Measurements from ENCODE around the gene RBBP8NL. TPM values are rescaled to one million over a fixed set of nuclear protein-coding genes. Genes with fewer than 3 reads are reported as not detected.
"Not testable (repeated sequence)": the region's sequence is repeated elsewhere in the genome, so short reads cannot be mapped to it uniquely, and the experiment has no call there.

Gene RBBP8NL
- total RNA-seq, 2 donors from 2014 or later = not detected

DNA sequence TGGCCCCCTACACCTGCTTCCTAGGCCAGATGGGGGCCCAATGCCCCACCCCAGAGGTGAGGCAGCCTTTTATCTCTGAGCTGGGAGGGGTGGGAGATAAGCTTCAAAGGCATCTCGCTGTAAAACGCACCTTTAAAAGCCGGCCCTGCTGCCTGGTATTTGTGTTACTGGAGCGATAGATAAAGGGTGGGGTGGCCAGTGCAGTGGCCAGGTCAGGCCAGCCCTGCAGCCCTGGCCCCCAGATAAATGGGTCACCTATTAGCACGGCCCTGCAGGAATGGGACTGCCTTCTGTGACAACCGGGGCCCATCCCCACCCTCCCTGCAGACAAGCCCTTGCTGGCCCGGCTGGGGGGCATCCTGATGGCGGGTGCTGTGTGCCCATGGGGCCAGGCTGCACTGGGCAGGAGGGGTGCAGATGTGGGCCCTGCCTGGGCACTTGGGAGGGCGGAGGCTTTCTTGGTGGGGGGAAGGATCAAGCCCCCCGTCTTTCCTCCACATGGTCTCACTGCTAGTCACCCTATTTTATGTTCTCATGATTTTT is 3.0 kb upstream of the RBBP8NL start:
- Mint-ChIP-seq H3K9me3 (no peaks in the 10 kb centered on the region), H3K27ac (no peak overlapping the region), H3K36me3 (no peaks in the 10 kb centered on the region)
- no peak for ATAC-seq
- DNase-seq (ENCODE audit: low spot score in 2 of 2) = no peak

- Mint-ChIP-seq H3K9me3 (no peaks in the 10 kb centered on the region), H3K36me3 (no peaks in the 10 kb centered on the region), H3K27ac (no peak overlapping the region)
- no peak for ATAC-seq
- no peak for DNase-seq (ENCODE audit: low spot score in 2 of 2)
Observed at GRCh38 chr20:62429455-62430310, 2.3 kb upstream of the RBBP8NL start.

DNA sequence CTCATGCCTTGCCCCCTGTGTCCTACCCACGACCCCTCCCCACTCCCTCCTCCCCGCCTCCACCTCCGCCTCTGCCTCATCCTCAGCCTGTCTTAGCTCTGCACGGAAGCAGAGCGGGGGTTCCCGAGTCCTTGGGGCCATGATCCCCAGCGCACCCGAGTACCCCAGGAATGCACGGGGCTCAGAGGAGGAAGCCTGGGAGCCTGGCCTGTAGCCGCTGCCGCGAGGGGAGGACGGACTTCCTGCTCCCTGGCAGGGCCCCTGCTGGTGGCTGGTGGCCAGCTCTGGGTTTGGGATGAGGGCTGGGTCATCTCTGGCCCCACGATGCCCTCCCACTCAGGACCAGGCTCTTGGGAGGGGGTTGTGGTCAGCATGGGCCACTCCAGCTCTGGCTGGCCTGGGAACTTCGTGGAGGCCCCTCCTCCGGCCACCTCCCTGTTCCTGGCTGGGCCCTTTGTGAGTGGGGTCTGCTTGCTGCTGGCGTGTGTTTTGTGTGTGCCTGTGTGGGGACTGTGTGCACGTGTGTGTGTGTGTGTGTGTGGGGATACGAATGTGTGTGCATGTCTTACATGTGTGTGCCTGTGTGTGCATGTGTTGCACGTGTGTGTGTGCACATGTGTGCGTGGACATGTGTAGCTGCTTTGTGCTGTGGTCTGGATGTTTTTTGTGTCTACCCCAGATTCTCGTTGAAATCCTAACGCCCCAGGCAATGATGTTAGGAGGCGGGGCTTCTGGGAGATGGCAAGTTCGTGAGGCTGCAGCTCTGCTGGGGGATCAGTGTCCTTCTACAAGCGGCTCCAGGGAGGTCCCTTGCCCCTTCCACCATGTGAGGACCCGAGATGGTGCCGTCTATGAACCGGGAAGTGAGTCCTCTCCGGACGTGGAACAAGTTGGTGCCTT is 1.3 kb upstream of the RBBP8NL start:
- H3K27ac Mint-ChIP-seq = no peak overlapping the region
- no peak for ATAC-seq
- H3K9me3 Mint-ChIP-seq = no peaks in the 10 kb centered on the region
- no peak for DNase-seq (ENCODE audit: low spot score in 2 of 2)
- H3K36me3 Mint-ChIP-seq = no peaks in the 10 kb centered on the region

- no peaks in the 10 kb centered on the region for H3K9me3 Mint-ChIP-seq
- no peaks in the 10 kb centered on the region for H3K36me3 Mint-ChIP-seq
- no peak overlapping the region for H3K27ac Mint-ChIP-seq
- DNase-seq (ENCODE audit: low spot score in 2 of 2) (no peak), ATAC-seq (no peak)
Observed at GRCh38 chr20:62428002-62428372, 648 bp upstream of the RBBP8NL start.

GRCh38 chr20:62426699-62427131 is 624 bp downstream of the RBBP8NL start:
- Mint-ChIP-seq H3K36me3 (no peaks in the 10 kb centered on the region), H3K9me3 (no peaks in the 10 kb centered on the region), H3K27ac (no peak overlapping the region)
- DNase-seq (ENCODE audit: low spot score in 2 of 2) (no peak), ATAC-seq (no peak)

GRCh38 chr20:62426059-62426348 is 1.3 kb downstream of the RBBP8NL start:
- not testable (repeated sequence) for ATAC-seq; DNase-seq (ENCODE audit: low spot score in 2 of 2); H3K36me3 Mint-ChIP-seq; H3K9me3 Mint-ChIP-seq; H3K27ac Mint-ChIP-seq

- DNase-seq (ENCODE audit: low spot score in 2 of 2) (no peak), ATAC-seq (no peak)
- Mint-ChIP-seq H3K36me3 (no peaks in the 10 kb centered on the region), H3K27ac (no peak overlapping the region), H3K9me3 (no peaks in the 10 kb centered on the region)
Observed at GRCh38 chr20:62425281-62426058, 1.9 kb downstream of the RBBP8NL start.

DNA sequence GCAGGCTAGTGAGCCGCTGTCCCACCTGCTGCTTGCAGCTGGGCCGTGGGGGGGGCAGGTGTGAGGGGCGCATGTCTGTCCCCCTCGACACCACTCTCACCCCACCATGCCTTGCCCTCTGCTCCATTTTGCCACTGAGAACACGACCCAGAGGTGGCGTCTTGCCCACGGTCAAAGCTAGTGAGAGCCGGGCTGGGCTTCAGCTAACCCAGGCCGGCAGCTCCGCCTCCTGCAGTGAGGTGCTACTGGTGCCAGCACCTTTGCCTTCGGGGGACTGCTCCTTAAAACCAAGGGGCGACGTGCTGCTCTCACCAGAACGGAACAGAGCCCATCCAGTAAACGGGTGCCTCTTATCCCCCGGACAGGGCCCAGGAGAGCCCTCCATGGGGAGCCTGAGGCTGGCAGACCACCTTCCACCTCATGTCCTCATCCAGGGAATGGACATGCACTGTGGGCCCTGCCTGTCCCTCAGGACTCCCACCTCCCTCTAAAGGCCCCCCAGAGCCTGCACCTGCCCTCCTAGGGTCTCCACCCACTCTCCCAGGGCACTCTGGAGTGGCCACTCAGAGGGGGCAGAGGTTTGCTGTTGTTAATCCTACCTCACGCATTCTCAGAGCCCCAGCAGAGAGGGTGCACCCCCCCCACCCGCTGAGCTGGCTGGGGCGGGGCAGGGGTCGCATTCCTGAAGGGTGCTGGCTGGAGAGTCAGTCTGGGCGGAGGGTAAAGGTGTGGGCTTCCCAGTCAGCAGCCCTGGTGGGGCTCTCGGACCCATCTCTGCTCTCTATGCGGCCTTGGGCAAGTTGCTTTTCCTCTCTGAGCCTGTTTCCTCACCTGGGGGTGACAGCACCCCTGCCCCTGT is 2.9 kb downstream of the RBBP8NL start:
- H3K36me3 Mint-ChIP-seq = no peaks in the 10 kb centered on the region
- ATAC-seq (no peak), DNase-seq (ENCODE audit: low spot score in 2 of 2) (no peak)
- no peaks in the 10 kb centered on the region for H3K9me3 Mint-ChIP-seq
- no peak overlapping the region for H3K27ac Mint-ChIP-seq

DNA sequence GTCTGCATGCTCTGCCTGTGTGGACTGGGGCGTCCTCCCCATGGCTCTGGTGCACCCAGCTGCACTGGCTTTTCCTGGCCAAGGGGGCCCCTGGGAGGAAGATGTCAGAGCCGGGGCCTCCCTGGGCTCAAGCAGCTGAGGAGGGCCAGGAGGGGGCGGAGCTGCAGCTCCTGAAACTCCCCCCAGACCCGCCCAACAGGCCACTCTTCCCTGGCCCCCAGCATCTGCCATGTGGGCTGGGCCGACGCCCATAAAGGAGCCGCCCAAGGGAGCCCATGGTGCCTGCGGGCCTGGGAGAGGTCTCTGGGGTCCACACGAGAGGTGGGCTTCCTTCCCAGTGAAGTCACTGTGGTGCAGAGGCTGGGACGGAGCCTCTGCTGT is 4.0 kb downstream of the RBBP8NL start:
- Mint-ChIP-seq H3K9me3 (no peaks in the 10 kb centered on the region), H3K36me3 (no peaks in the 10 kb centered on the region), H3K27ac (no peak overlapping the region)
- ATAC-seq (no peak), DNase-seq (ENCODE audit: low spot score in 2 of 2) (no peak)

- no peaks in the 10 kb centered on the region for H3K9me3 Mint-ChIP-seq
- no peak for DNase-seq (ENCODE audit: low spot score in 2 of 2)
- H3K27ac Mint-ChIP-seq = no peak overlapping the region
- no peak for ATAC-seq
- no peaks in the 10 kb centered on the region for H3K36me3 Mint-ChIP-seq
Observed at GRCh38 chr20:62422636-62423325, 4.6 kb downstream of the RBBP8NL start.

- H3K9me3 Mint-ChIP-seq = no peaks in the 10 kb centered on the region
- DNase-seq (ENCODE audit: low spot score in 2 of 2) (no peak), ATAC-seq (no peak)
- H3K27ac Mint-ChIP-seq = no peak overlapping the region
- H3K36me3 Mint-ChIP-seq = no peaks in the 10 kb centered on the region
Observed at GRCh38 chr20:62421716-62421990, 5.7 kb downstream of the RBBP8NL start.

- H3K27ac Mint-ChIP-seq = no peak overlapping the region
- no peak for ATAC-seq
- no peaks in the 10 kb centered on the region for H3K9me3 Mint-ChIP-seq
- H3K36me3 Mint-ChIP-seq = no peaks in the 10 kb centered on the region
- DNase-seq (ENCODE audit: low spot score in 2 of 2) = no peak
Observed at GRCh38 chr20:62420846-62421715, 6.3 kb downstream of the RBBP8NL start.

GRCh38 chr20:62419759-62420158 is 7.6 kb downstream of the RBBP8NL start:
- ATAC-seq (no peak), DNase-seq (ENCODE audit: low spot score in 2 of 2) (no peak)
- no peak overlapping the region for H3K27ac Mint-ChIP-seq
- H3K36me3 Mint-ChIP-seq = no peaks in the 10 kb centered on the region
- H3K9me3 Mint-ChIP-seq = no peaks in the 10 kb centered on the region

DNA sequence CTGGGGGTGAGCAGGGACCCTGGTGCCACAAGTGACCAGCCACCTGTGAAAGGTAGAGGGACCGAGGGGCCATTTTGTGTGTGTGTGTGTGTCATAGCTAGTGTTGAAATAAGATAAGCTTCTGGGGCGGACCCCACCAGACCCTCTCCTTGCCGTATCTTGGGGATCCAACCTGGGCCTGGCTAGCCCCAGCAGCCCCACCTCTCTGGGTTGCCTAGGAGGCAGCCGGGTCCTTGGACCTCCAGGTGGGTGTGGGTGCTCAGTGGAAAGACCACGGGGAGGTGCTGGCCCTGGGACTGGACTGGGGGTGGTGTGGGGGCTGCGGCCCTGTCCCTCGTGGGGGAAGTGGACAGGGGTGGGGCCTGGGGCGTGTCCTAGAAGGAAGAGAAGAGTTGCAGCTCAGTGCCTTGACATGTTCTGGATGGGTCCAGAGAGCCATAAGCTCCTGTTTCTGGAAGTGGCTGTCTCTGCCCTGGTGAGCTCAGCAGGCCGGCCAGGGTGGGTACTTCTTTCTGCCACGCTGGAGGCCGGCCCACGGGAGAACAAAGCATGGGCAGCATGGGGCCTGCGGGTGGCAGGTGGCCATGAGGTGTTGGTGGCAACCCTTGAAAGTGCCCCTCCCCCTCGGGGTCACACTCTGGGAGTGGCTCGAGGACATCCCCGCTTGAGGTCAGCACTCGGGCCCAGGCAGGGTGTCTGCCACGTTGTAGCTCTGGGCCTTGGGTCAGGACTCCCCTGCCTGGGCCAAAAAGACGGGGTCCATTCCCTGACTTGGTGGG is 8.4 kb downstream of the RBBP8NL start:
- H3K9me3 Mint-ChIP-seq = no peaks in the 10 kb centered on the region
- no peak overlapping the region for H3K27ac Mint-ChIP-seq
- DNase-seq (ENCODE audit: low spot score in 2 of 2) (no peak), ATAC-seq (no peak)
- H3K36me3 Mint-ChIP-seq = no peaks in the 10 kb centered on the region

Measured in activated naive CD4-positive, alpha-beta T cell treated with anti-CD3 and anti-CD28 coated beads, Interleukin-2, amount 50 U/mL, for 72 hours (primary cell).